Activated effector memory CD4-positive, alpha-beta T cell treated with Interleukin-2 at 50 U/mL for 16 hours (primary cell): ENCODE data around the gene RAB3IP.
"Not testable (repeated sequence)": the region's sequence is repeated elsewhere in the genome, so short reads cannot be mapped to it uniquely, and the experiment has no call there.

Experiments used
- DNase-seq: peaks from one replicate; pipeline ENCODE4 v3.0.0-alpha.2; 2020

RAB3IP gene

GRCh38 chr12:69756088-69756755 lies 17.6 kb downstream of the RAB3IP start:
- DNase-seq: no peak

DNA sequence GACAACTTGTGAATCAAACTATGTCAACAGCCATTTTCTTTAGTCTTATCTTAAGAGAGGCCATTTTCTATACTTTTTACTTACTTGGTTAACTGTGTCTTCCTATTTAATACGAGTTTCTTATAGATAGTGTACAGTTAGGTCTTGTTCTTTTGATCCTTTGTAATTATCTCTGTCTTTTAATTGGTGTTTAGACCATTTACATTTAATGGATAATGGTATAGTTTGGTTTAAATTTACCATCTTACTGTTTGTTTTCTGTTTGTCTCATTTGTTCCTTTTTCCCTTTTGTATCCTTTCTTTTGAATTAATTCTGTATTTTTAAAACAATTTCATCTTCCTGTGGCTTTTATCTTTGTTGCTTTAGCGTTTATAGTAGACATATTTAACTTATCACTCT lies 19.4 kb downstream of the RAB3IP start:
- no peak for DNase-seq

- not testable (repeated sequence) for DNase-seq
Measured at GRCh38 chr12:69759581-69759980, 20.9 kb downstream of the RAB3IP start.

GRCh38 chr12:69765515-69765914 lies 26.9 kb downstream of the RAB3IP start:
- no peak for DNase-seq

- DNase-seq: no peak
Measured at GRCh38 chr12:69766260-69766659, 27.6 kb downstream of the RAB3IP start.

DNA sequence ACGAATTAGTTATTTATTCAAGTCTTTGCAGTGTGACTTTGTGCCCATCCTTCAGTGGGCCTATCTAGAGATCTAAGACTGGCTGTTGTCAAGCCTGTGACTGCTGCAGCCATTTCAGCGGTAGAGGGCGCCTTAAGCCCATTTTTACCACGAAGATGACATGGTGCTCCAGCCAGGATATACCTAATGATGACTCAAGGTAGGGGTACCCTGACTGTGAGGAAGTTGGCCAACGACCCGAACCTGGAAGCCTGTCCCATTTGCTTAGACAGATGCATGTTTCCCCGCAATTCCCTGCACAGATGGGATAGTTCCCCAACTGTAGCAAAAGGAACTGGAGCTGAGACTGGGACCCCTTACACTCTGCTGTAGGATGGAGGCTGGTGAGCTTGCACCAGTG lies 41.3 kb downstream of the RAB3IP start:
- DNase-seq: no peak

DNA sequence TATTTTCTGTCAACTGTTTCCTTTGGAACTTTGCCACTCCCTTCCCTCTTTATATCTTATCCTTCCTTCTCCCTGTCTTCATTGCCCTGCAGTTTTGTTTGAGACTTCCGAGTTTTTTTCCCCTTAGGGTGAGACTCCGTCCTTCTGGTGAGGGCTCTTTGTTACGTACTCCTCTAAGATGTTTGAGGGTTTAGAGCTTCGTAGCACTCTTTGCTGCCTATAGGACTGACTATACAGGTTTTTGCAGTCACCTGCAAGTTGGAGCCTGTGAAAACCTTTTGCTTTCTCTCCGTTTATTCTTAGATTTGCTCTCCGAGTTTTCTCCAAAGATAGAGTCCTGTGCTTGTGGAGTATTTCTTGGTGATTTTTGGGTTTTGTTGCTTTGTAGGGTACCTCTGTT lies 44.7 kb downstream of the RAB3IP start:
- DNase-seq: no peak

GRCh38 chr12:69789351-69789750 lies 50.7 kb downstream of the RAB3IP start:
- no peak for DNase-seq

GRCh38 chr12:69792533-69792932 lies 53.9 kb downstream of the RAB3IP start:
- DNase-seq: no peak

DNA sequence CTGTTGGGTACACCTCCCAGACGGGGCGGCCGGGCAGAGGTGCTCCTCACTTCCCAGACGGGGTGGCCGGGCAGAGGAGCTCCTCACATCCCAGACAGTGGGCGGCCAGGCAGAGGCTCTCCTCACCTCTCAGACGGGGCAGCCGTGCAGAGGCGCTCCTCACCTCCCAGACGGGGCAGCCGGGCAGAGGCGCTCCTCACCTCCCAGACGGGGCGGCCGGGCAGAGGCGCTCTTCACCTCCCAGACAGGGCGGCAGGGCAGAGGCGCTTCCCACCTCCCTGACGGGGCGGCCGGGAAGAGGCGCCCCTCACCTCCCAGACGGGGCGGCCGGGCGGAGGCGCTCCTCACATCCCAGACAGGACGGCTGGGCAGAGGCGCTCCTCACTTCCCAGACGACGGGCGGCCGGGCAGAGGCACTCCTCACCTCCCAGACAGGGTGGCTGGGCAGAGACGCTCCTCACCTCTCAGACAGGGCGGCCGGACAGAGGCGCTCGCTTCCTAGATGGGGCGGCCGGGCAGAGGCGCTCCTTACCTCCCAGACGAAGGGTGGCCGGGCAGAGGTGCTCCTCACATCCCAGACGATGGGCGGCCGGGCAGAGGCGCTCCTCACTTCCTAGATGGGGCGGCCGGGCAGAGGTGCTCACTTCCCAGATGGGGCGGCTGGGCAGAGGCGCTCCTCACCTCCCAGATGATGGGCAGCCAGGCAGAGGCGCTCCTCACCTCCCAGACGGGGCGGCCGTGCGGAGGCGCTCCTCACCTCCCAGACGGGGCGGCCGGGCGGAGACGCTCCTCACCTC lies 68.6 kb downstream of the RAB3IP start:
- DNase-seq: not testable (repeated sequence)

DNA sequence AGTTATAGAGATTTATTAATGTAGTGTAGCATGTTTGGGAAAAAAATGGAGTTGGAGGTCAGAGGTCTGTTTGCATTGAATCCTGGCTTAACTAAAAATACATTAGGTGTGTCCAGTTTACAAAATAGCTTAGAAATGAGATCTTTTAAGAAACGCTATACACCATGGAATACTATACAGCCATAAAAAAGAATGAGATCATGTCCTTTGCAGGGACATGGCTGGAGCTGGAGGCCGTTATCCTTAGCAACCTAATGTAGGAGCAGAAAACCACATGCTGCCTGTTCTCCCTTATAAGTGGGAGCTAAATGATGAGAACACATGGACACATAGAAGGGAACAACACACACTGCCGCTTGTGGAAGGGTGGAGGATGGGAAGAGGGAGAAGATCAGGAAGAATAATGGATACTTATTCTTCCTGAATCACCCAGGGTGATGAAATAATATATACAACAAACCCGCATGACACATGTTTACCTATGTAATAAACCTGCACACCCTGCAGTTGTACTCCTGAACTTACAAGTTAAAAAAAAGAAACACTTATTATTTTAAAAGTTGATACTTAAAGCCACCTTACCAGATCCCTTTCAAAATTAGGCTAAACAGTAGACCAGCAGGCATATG lies 72.3 kb downstream of the RAB3IP start:
- DNase-seq: no peak

DNA sequence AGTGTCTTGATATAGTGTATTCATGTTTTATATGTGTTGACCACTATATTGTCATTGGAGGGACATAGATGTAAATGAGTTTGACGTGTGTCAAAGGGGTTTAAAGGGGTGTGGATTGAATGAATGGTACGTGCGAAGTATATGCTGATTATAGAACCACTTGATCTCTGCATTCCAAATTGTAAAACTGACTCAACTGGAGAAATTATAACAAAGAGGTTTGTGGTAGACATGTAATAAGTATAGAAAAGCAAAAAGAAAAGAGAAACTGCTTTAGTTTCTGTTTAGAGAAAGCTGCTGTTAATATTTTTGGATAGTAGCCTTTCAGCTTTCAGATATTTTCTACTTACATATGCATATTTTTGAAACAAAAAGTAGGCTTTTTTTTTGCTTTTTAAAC lies 77.4 kb downstream of the RAB3IP start:
- DNase-seq: no peak

DNA sequence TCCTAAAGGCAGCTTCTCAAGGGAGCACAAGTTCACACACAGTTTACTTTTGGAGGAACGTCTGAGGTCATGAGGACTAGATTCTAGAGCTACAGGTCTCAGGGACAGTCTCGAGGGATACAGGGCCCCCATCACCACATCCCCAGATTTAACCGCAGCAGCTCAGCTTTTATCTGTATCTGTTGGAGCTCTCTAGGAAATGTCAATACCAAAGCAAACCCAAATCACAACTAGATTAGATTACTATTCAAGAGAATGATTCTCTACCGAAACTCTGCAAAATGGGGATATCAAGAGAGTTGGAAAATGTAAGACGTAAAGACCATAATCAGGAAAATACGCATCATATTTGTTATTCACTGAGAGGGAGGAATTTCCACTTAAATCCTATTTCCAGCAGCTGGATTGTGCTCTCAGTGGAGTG lies 82.4 kb downstream of the RAB3IP start:
- no peak for DNase-seq

GRCh38 chr12:69821456-69822159 lies 82.9 kb downstream of the RAB3IP start:
- no peak for DNase-seq

DNA sequence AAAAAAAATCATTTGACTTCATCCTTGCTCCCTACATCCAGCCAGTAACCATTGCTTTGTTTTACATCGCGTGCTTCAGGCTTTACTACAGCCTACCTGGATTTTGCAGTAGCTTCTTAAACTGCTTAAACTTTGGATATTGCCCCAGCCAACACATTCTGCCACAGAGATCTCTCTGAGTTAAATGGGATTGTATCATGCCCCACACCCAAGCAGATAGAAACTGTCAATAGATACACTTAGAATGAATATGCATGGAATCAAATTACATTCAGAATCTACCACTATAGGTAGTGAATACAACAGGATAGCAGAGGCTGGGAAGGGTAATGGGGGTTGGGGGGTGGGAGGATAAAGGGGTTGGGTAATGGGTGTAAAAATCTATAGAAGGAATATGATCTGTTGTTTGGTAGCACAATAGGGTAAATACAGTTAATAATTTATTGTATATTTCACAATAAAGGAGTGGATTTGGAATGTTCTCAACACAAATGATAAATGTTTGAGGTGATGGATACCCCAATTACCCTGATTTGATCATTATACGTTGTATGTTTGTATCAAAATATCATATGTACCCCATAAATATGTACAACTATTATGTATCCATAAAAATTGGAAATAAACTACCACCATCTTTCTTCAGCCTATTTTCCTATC lies 83.7 kb downstream of the RAB3IP start:
- no peak for DNase-seq

- DNase-seq: no peak
Measured at GRCh38 chr12:69824028-69824427, 85.4 kb downstream of the RAB3IP start.

- no peak for DNase-seq
Measured at GRCh38 chr12:69824966-69825560, 86.4 kb downstream of the RAB3IP start, which contains the start of gene MYRFL. Gene MYRFL (plus strand): TSS chr12:69825227. CDS start chr12:69825518, 291 bp downstream.

GRCh38 chr12:69828897-69829296 lies 90.2 kb downstream of the RAB3IP start:
- no peak for DNase-seq

DNA sequence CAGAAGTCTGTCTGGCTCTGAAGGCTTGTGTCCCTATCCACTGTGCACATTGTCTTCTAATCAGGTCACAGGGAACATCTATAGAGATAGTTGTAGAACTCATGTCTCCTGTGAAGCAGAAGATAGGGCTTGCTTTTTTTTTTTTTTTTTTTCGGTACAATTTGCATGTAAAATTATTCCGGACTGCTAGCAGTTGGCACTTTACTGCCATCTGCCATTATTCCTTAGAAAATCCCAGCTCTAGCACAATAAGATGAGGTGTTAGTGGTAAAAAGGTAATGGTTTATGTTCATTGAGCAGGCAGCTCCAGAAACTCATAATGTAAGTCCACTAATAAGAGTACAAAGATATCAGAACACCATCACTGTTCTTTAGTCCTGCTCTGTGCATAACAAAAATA lies 95.0 kb downstream of the RAB3IP start:
- DNase-seq: no peak

DNA sequence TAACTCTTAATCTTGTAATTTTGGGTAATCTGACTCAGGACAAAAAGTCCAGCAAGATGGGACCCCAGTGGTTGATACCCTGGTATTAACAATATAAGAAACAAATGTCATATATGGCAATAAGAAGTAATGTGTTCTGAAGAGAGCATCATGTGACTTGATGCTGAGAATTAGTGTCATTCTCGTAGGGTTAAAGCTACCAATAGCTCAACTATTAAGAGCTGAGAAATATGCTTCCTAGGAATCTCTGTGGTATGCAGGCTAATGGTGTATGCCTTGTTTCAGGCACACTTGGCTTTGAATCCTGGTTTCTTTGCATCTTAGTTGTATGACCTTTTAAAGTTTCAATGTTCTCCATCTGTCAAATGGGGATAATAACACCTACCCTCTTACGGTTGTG lies 95.5 kb downstream of the RAB3IP start:
- no peak for DNase-seq

DNA sequence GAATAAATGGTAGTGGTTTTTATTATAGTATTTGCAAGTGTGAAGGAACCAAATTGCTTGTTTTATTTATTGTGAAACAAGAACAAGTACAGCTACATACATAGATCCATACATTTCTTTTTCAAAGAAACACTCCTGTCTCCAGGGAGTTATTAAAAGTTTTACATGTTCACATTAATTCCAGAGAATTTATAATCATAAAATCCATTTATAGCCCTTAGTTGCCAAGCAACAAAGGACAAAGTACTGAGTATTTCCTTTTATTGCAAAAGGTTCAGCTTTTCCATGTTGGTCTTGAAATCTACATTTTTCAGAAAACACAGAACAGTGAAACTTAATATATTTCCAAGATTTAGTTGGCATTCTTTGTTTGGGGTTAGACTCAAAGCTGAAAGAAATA lies 95.9 kb downstream of the RAB3IP start:
- DNase-seq: no peak

DNA sequence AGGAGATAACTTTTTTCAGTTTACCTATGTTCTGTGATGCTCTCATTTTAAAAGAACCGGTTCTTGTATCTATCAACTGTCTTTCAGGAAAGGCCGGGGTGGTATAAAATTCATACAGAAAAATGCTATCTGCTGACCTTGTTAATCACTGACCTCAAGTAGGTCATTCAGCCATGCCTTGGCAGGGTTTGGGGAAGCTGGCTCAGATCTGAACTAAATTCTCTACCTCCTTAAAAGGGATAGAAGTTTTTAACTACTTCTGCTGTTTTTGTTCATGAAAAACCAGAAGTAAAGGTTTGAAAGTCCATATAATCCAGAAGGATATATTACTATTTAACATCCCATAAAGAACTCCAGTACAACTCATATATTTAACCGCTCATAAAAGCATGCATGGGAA lies 96.4 kb downstream of the RAB3IP start:
- no peak for DNase-seq
